GM12891 (cell line): ENCODE data around the gene WNT4.

Experiments
- PAX5 ChIP-seq: IDR thresholded peaks from 2 replicates; pipeline ENCODE4 v1.6.1; 2011; ENCODE audit warnings: low read length, moderate library complexity, mild to moderate bottlenecking; ENCODE audit not compliant: insufficient read depth, severe bottlenecking
- POLR2A ChIP-seq: IDR thresholded peaks from 2 replicates; pipeline ENCODE4 v1.6.1; 2011; ENCODE audit warnings: low read depth, low read length, control low read depth
- POLR2AphosphoS5 ChIP-seq: IDR thresholded peaks from 2 replicates; pipeline ENCODE4 v1.6.1; 2011; ENCODE audit warnings: low read depth, low read length, control low read depth
- TAF1 ChIP-seq: IDR thresholded peaks from 2 replicates; pipeline ENCODE4 v1.6.1; 2011; ENCODE audit warnings: low read depth, low read length, control low read depth

DNA sequence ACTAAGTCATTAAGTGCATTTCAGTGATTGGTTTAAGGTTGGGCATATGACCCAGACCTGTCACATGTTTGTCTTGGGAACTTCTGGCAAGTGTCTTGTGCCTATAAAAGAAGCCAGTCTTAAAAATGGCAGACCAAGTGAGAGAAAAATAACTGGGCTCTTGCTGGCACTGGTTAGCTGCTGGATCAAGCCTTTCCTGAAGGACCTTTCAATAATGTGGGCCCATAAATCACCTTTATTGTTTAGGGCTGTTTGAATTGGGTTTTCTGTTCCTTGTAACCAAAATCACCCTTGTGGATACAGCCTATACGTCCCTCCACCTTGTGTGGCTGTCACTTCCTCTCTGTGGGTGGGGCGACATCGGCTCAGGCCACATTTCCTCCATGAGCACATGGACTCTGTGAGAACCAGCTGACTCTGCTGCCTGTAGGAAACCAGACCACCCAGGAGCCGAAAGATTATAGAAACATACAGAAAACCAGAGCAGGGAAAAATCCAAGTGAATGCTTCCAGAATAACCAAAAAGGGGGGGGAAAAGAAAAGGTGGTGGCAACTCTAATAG is 25.6 kb upstream of the WNT4 start:
- TF ChIP-seq TAF1 (no peak), POLR2A (no peak), POLR2AphosphoS5 (no peak), PAX5 (no peak)
